Amygdala (tissue), 56 donors: ENCODE data around the gene NACC1.

Experiments
- DNase-seq, 56 donors: peaks; one replicate each; lab custom pipeline; 2025; lab: John Stamatoyannopoulos, UW

Gene NACC1

GRCh38 chr19:13098277-13099072 is 19.6 kb upstream of the NACC1 start:
- peak in 4 of 56 donors; percentile 8 to 60 (median 34) for DNase-seq

GRCh38 chr19:13099073-13099999 is 18.7 kb upstream of the NACC1 start:
- DNase-seq = peak in 10 of 56 donors; percentile 13 to 61 (median 36)

GRCh38 chr19:13100031-13100588 is 18.0 kb upstream of the NACC1 start:
- DNase-seq = no peak

- no peak for DNase-seq
These were observed 17.0 kb upstream of the NACC1 start for GRCh38 chr19:13100841-13101589.

GRCh38 chr19:13101590-13102415 is 16.3 kb upstream of the NACC1 start:
- DNase-seq = no peak

GRCh38 chr19:13102416-13102665 is 15.7 kb upstream of the NACC1 start:
- no peak for DNase-seq

GRCh38 chr19:13102666-13103580 is 15.1 kb upstream of the NACC1 start, which contains the start of gene LYL1:
LYL1 (minus strand) TSS chr19:13102858; CDS start chr19:13101171, 1,687 bp downstream.
- DNase-seq = peak in 15 of 56 donors; percentile 13 to 66 (median 42)

- no peak for DNase-seq
These were observed 14.3 kb upstream of the NACC1 start for GRCh38 chr19:13103581-13104359.

- DNase-seq = peak in 33 of 56 donors; percentile 15 to 74 (median 46)
These were observed 13.7 kb upstream of the NACC1 start for GRCh38 chr19:13104360-13104847.

- DNase-seq = no peak
These were observed 13.0 kb upstream of the NACC1 start for GRCh38 chr19:13104848-13105711.

GRCh38 chr19:13109361-13110098 is 8.5 kb upstream of the NACC1 start:
- no peak for DNase-seq

GRCh38 chr19:13110099-13110610 is 7.9 kb upstream of the NACC1 start:
- no peak for DNase-seq

- DNase-seq = no peak
These were observed 5.5 kb upstream of the NACC1 start for GRCh38 chr19:13112555-13112954.

GRCh38 chr19:13115936-13116281 is 2.2 kb upstream of the NACC1 start:
- DNase-seq = no peak

GRCh38 chr19:13116282-13117175 is 1.5 kb upstream of the NACC1 start, which contains the start of gene TRMT1:
TRMT1 (minus strand) TSS chr19:13116740; CDS start chr19:13116399, 341 bp downstream.
- peak; percentile 34 to 95 (median 84) for DNase-seq
